22Rv1 (cell line): Measurements from ENCODE around the gene ADH7.

Experiments
- CTCF ChIP-seq: fragments of 450-650 bp; IDR thresholded peaks from 2 replicates; pipeline ENCODE4 v1.5.1; 2017; ENCODE audit warnings: mild to moderate bottlenecking
- ZFX ChIP-seq: fragments of 450-650 bp; IDR thresholded peaks from 2 replicates; pipeline ENCODE4 v1.6.1; 2017; ENCODE audit warnings: antibody characterized with exemption, borderline replicate concordance

DNA sequence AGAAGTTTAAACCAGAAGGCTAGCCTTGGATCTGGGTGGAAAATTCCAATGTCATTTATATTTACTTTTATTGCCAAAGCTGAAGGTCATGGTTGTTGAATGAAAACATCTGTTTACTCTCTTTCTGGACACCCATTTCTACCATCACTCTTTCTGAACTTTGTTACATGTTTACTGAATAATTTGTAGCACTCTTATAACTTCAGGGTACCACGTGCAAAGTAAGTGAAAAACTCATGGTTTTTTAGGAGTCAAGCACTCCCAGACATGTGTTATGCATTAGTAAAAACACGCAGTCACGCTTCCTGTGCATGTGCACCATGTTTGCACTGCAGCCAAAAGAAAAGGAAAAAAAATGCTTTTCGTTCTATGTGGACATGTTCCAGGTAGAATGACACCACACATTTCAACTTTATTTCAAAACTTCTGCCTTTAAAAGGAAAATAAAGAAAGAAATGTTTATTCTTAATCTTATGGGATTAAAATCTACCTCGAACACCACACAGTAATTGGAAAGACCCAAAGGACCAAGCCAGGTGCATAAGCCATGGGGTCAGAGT, 51.2 kb downstream of the ADH7 start:
- TF ChIP-seq CTCF (no peak), ZFX (no peak)
